ENCODE measurements around the gene BLOC1S4.
"Not testable (repeated sequence)": the region's sequence is repeated elsewhere in the genome, so short reads cannot be mapped to it uniquely, and the experiment has no call there.

Gene BLOC1S4

GRCh38 chr4:6720202-6720699 lies 4.3 kb downstream of the BLOC1S4 start:
- TF ChIP-seq, protein P1, sequence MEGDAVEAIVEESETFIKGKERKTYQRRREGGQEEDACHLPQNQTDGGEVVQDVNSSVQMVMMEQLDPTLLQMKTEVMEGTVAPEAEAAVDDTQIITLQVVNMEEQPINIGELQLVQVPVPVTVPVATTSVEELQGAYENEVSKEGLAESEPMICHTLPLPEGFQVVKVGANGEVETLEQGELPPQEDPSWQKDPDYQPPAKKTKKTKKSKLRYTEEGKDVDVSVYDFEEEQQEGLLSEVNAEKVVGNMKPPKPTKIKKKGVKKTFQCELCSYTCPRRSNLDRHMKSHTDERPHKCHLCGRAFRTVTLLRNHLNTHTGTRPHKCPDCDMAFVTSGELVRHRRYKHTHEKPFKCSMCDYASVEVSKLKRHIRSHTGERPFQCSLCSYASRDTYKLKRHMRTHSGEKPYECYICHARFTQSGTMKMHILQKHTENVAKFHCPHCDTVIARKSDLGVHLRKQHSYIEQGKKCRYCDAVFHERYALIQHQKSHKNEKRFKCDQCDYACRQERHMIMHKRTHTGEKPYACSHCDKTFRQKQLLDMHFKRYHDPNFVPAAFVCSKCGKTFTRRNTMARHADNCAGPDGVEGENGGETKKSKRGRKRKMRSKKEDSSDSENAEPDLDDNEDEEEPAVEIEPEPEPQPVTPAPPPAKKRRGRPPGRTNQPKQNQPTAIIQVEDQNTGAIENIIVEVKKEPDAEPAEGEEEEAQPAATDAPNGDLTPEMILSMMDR (IDR thresholded peaks at IDR 0.05; ENCODE audit: extremely low read depth, missing control alignments): peak; percentile 85
- peak; percentile 92 for DNase-seq (ENCODE audit: low spot score)

GRCh38 chr4:6721121-6721520 lies 5.1 kb downstream of the BLOC1S4 start:
- TF ChIP-seq, protein P1 (IDR thresholded peaks at IDR 0.05; ENCODE audit: extremely low read depth, missing control alignments): no peak
- DNase-seq (ENCODE audit: low spot score): no peak

DNA sequence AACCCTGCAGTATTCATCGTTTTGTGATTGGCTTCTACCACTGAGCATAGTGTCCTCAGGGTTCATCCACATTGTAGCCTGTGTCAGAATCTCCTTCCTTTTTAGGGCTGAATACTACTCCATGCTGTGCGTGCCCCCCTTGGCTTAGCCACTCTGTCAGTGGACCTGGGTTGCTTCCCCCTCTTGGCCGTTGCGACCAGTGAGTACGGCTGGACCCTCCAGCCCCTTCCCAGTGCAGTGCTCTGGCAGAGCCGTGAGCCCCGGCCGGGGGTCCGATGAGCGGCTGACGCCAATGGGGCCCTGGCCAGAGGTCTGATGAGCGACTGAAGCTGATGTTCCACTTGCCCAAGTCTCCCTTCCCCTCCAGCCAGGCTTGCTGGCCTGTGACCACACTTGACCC lies 6.9 kb downstream of the BLOC1S4 start:
- TF ChIP-seq, protein P1 (IDR thresholded peaks at IDR 0.05; ENCODE audit: extremely low read depth, missing control alignments): no peak
- no peak for DNase-seq (ENCODE audit: low spot score)

DNA sequence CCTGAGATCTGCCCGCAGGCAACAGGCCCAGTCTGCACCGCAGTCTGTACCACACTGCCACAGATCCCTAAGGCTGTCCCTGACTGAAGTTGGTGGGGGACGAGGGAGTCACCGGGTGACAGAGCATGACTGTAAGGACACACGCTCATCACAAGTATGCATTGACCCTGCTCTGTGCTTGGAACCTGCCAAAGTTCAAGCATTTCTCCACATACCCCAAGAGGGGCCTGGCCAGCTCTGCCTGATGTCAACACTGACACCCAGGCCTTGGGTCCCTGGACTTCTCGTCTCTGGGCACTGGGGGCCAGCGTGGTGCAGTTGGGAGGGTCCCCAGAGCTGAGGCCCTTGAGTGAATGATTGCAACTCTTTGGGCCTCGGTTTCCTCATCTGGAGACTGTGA lies 7.9 kb downstream of the BLOC1S4 start:
- TF ChIP-seq, protein P1 (IDR thresholded peaks at IDR 0.05; ENCODE audit: extremely low read depth, missing control alignments): no peak
- no peak for DNase-seq (ENCODE audit: low spot score)

DNA sequence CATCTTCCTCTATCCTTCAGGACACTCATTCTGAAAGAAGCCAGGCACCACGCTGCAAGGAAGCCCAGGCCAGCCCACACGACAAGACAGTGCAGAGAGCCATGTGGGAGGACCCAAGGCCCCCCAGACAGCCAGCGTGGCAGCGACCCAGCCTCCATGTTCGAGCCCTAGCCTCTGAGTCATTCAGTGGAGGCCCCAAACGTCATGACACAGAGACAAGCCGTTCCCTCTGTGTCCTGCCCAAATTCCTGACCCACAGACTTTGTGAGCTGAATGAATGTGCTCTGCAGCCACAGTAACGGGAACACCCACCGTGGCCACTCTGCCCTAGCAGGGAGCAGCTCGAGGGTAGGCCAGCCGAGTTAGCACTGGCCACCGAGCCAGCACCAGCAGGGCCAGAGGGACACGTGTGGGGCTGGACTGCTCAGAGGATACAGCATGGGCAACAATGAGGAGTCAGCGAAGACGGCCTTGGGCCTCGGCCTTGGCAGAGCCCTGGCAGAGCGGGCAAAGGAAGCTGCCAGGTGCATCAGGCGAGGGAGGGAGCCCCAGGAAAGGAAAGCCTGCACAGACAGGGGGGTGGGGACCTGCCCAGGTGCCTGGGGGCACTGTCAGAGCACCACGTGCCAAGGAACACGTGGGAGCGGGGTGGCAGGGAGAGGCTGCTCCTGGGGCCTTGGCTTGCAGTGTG lies 8.6 kb downstream of the BLOC1S4 start:
- TF ChIP-seq, protein P1 (IDR thresholded peaks at IDR 0.05; ENCODE audit: extremely low read depth, missing control alignments): no peak
- no peak for DNase-seq (ENCODE audit: low spot score)

DNA sequence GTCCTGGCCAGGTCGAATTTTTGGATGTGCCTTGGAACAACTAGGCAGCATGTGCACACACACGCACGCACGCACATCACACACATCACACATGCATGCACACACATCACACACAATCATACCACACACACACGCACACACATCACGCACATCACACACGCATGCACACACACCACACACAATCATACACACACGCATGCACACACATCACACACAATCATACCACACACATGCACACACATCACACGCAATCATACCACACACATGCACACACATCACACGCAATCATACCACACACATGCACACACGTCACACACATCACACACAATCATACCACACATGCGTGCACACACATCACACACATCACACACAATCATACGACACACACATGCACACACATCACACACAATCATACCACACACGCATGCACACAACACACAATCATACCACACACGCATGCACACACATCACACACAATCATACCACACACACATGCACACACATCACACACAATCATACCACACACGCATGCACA lies 9.5 kb downstream of the BLOC1S4 start:
- DNase-seq (ENCODE audit: low spot score): not testable (repeated sequence)

- DNase-seq (ENCODE audit: low spot score): no peak
- TF ChIP-seq, protein P1 (IDR thresholded peaks at IDR 0.05; ENCODE audit: extremely low read depth, missing control alignments): no peak
Measured at GRCh38 chr4:6727081-6727942, 11.3 kb downstream of the BLOC1S4 start.

Data from GM20000 (cell line).